Body of pancreas (tissue), 4 donors: Measurements from ENCODE around the gene WDFY3.

ENCODE experiments used
- POLR2A ChIP-seq, 3 donors: fragments of 450-650 bp; IDR thresholded peaks; one replicate each; pipeline ENCODE4 v1.6.1; 2016; ENCODE audit warnings: antibody characterized with exemption in 3 of 3, mild to moderate bottlenecking in 2 of 3
- TF ChIP-seq, protein P1 (sequence below), 7 experiments: fragments of 450-650 bp in 4 of 7; fragments of 200-600 bp in 3 of 7; sonication (generic) in 3 of 7; IDR thresholded peaks; one replicate each; pipeline ENCODE4 v1.5.1; 2016 to 2019; ENCODE audit warnings: antibody characterized with exemption in 7 of 7

DNA sequence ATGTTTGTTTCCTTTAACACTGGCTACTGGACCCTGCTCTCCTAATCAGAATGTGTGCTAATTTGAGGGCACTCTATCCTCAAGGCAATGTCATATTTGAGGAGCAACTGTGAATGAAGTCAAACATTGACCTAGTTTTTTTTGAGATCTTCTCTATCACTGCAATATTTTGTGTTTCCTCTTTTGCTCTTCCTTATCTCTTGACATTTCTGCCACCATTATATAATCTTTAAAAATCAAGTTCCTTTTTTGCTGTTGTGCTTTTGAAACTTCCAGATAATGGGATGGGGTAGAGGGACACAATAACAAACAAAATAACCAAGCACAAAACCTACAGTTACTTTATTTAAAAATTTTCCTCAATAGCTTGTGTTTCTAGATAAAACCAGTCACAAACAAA is 7.4 kb upstream of the WDFY3 start:
- TF ChIP-seq, protein P1, sequence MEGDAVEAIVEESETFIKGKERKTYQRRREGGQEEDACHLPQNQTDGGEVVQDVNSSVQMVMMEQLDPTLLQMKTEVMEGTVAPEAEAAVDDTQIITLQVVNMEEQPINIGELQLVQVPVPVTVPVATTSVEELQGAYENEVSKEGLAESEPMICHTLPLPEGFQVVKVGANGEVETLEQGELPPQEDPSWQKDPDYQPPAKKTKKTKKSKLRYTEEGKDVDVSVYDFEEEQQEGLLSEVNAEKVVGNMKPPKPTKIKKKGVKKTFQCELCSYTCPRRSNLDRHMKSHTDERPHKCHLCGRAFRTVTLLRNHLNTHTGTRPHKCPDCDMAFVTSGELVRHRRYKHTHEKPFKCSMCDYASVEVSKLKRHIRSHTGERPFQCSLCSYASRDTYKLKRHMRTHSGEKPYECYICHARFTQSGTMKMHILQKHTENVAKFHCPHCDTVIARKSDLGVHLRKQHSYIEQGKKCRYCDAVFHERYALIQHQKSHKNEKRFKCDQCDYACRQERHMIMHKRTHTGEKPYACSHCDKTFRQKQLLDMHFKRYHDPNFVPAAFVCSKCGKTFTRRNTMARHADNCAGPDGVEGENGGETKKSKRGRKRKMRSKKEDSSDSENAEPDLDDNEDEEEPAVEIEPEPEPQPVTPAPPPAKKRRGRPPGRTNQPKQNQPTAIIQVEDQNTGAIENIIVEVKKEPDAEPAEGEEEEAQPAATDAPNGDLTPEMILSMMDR (IDR thresholded peaks at IDR 0.05) = no peak
- no peak for TF ChIP-seq POLR2A (IDR thresholded peaks at IDR 0.05)
